ENCODE results near the gene INSR.
"Not testable (repeated sequence)": the region's sequence is repeated elsewhere in the genome, so short reads cannot be mapped to it uniquely, and the experiment has no call there.

INSR gene

DNA sequence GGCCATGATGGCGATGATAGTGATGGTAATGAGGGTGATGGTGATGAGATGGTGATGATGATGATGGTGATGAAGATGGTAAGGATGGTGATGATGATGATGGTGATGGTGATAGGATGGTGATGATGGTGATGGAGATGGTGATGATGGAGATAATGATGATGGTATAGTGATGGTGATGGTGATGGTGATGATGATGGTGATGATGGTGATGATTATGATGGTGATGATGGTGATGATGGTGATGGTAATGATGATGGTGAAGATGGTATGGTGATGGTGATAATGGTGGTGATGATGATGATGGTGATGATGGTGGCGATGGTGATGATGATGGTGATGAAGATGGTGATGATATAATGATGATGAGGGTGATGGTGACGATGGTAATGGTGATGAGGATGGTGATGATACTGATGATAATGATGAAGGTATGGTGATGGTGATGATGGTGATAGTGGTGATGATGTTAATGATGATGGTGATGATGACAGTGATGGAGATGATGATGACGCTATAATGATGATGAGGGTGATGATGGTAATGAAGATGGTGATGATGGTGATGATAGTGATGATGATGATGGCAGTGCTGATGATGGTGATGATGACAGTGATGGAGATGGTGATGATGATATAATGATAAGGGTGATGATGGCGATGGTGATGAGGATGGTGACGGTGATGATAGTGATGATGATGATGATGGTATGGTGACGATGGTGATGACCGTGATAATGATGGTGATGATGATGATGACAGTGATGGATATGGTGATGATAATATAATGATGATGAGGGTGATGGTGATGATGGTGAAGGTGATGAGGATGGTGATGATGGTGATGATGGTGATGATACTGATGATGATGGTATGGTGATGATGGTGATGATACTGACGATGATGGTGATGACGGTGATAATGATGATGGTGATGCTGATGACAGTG is 187.2 kb downstream of the INSR start:
- in situ Hi-C loops (cut with HindIII; ENCODE audit: low sequenced_read_pairs), result no loop called here

DNA sequence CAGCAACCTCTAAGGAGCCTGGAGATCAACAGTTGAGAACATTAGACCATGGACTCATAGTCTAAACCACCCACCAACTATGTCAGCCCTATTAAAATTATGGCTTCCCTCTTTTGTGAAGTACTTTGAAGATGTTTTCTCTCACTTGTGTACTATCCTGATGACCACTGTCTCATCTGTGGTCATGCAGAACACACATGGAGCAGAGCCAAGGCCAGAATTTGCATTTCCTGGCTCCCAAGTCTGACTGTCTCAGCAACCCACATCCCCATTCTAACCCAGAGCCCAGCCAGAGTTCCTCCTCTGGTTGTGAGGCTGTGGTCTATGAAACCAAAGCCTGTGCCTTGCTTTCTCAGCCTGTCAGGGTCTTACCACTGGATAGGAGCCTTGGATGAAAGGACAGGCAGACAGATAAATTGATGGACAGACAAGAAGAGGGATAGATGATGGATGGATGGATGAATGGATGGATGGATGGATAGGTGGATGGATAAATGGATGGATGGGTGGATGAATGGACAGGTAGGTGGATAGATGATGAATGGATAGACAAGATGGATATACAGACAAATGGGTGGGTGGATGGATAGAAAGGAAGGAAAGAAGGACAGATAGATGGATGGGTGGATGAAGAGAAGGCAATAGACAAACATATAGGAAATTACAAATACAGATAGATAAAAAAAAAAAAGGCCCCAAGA is 189.3 kb downstream of the INSR start:
- in situ Hi-C loops (cut with HindIII; ENCODE audit: low sequenced_read_pairs), result loop anchor here (5.0 kb wide), 1 partner anchor 42 kb away; no protein-coding TSS in a partner anchor

- in situ Hi-C loops (cut with HindIII; ENCODE audit: low sequenced_read_pairs), result loop anchor here (5.0 kb wide), 1 partner anchor 46 kb away; no protein-coding TSS in a partner anchor
Observed at GRCh38 chr19:7101498-7102253, 192.5 kb downstream of the INSR start.

DNA sequence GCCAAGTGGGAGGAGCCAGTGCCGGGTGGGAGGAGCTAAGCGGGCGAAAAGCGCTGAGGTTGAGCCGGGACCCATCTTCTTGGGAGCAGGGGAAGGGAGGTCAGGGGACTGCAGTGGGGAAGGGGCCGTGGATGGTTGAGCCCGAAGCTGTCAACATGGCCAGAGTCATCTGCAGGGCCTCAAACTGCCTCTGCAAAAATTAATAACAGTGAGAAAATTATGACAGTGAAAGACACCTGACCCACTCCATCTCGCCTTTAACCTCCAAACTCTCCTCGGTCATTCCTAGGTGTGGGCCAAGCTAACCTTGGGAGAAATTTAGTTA is 194.7 kb downstream of the INSR start:
- in situ Hi-C loops (cut with HindIII; ENCODE audit: low sequenced_read_pairs), result no loop called here

DNA sequence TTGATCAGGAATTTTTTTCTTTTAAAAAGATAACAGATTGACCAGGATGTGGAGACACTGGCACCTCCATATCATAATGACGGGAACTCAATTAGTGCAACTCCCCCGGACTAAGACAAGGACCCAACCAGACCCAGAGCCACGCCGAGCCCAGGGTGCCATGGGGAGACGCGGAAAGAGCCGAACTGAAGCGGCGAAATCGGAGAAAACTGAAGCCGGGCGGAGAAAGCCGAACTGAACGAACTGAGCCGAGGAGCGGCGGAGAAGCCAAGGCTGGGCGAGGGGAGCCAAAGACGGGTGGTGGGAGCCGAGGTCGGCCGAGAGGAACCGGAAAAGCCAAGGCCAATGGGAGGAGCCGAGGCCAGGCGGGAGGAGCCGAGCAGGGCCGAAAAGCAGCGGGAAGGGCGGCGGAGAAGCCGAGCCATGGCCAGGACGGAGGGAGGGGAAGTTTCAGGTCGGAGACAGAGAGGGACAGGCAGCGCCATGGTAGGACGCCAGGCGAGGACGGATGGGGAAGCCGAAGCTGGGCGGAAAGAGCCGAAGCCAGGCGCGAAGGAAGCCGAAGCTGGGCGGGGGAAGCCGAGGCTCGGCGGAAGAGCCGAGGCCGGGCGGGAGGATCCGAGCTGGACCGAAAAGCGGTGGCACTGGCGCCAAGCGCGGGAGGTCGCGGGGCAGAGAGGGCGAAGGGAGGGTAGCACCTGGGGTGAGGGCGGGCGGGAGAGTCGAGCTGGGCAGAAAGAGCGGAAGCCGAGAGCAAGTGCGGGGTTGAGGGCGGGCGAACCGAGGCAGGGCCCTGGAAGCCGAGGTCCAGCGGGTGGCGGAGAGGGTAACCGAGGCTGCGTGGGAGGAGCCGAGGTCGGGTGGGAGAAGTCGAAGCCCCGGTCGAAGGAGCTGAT is 195.3 kb downstream of the INSR start:
- in situ Hi-C loops (cut with HindIII; ENCODE audit: low sequenced_read_pairs), result no loop called here

GRCh38 chr19:7098096-7098495 is 196.1 kb downstream of the INSR start:
- in situ Hi-C loops (cut with HindIII; ENCODE audit: low sequenced_read_pairs), result no loop called here

- in situ Hi-C loops (cut with HindIII; ENCODE audit: low sequenced_read_pairs), result no loop called here
Observed at GRCh38 chr19:7088999-7089398, 205.2 kb downstream of the INSR start.

DNA sequence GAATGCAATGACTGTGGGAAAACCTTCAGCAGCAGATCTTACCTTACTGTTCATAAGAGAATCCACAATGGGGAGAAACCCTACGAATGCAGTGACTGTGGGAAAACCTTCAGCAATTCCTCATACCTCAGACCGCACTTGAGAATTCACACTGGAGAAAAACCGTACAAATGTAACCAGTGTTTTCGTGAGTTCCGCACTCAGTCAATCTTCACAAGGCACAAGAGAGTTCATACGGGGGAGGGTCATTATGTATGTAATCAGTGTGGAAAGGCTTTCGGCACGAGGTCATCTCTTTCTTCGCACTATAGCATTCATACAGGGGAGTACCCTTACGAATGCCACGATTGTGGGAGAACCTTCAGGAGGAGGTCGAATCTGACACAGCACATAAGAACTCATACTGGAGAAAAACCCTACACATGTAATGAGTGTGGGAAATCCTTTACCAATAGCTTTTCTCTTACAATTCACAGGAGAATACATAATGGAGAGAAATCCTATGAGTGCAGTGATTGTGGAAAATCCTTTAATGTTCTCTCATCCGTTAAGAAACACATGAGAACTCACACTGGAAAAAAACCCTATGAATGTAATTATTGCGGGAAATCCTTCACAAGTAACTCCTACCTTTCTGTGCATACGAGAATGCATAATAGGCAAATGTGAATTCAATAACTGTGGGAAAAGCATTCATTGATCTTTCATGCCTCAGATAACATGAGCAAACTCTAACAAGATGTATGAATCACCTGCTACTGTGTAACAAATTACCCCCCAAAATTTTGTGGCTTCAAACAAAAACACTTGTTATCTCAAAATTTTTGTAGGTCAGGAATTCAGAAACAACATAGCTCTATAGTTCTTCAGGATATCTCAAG is 210.9 kb downstream of the INSR start:
- in situ Hi-C loops (cut with HindIII; ENCODE audit: low sequenced_read_pairs), result no loop called here

DNA sequence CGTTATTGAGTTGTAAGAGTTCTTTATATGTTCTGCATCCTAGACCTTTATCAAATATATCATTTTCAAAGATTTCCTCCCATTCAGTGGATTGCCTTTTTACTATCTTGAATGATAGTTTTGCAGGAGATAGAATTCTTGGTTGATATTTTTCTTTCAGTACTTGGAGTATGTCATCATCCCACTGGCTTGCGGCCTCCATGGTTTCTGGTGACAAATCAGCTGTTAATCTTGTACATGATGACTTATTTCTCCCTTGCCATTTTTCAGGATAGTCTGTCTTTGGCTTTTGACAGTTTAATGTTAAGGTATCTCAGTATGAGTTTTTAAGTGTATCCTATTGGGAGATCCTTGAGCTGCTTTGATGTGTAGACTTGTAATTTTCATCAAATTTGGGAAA is 216.2 kb downstream of the INSR start:
- in situ Hi-C loops (cut with HindIII; ENCODE audit: low sequenced_read_pairs), result no loop called here

DNA sequence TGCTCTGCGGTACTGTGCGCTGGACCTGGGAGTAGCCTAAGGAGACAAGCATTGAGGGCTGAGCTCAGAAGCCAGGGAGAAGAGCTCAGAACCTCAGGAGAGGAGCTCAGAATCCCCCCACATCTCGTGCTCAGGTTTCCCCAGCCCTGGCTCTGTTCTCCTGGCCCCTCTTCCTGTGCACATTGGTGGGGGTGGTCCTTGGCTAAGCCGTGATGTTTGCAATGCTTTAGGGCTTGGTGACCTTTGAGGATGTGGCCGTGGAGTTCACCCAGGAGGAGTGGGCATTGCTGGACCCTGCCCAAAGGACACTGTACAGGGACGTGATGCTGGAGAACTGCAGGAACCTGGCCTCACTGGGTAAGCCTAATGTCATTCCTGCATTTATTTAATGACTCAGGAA is 218.1 kb downstream of the INSR start:
- in situ Hi-C loops (cut with HindIII; ENCODE audit: low sequenced_read_pairs), result no loop called here

DNA sequence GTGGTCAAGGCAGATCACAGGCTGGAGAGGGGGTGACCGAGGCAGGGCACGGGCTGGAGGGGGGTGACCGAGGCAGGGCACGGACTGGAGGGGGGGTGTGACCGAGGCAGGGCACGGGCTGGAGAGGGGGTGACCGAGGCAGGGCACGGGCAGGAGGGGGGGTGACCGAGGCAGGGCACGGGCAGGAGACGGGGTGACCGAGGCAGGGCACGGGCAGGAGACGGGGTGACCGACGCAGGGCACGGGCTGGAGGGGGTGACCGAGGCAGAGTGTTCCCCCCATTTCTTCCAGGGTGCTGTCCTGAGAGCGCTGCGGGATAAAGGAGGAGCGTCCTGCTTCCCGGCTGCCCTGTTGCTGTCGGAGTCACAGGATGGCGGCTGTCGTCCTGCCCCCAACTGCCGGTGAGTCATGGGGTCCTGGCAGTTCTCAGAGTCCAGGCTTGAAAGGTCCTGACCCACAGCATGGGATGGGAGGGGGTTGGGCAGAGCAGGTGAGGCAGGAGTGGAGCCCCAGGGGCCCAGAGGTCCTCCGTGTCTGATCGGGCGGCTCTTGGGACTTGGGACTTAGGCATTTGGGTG is 219.4 kb downstream of the INSR start:
- in situ Hi-C loops (cut with HindIII; ENCODE audit: low sequenced_read_pairs), result no loop called here

DNA sequence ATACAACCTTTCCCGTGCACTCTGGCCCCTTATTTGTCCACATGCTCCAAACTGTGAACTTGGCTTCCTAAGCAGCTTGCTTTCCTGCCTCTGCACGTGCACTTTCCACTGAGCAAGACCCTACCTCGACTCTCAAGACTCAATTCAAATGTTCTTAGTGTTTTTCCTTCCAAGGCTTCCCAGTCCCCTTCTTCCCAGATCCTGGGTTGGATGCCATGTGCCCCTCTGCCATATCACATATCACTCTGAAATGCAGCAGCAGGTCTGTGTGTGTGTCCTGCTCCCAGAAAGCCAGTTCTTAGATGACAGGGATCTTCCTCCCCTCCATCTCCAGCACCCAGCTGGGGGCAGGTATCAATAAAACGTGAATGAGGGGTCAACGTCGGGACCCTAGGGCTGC is 221.7 kb downstream of the INSR start:
- in situ Hi-C loops (cut with HindIII; ENCODE audit: low sequenced_read_pairs), result no loop called here

DNA sequence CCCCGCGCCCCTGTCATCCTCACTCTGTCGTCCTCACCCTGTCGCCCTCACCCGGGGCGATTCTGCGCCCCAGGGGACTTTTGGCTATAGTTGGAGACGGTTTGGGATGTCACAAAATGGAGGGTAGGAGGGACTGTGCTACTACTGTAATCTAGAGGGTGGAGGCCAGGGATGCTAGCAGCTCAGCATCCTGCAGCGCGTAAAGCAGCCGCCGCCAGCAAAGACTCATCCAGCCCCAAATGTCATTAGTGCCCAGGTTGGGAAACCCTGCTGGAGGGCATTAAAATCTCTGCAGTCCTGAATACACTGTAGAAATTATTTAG is 224.3 kb downstream of the INSR start:
- in situ Hi-C loops (cut with HindIII; ENCODE audit: low sequenced_read_pairs), result no loop called here

DNA sequence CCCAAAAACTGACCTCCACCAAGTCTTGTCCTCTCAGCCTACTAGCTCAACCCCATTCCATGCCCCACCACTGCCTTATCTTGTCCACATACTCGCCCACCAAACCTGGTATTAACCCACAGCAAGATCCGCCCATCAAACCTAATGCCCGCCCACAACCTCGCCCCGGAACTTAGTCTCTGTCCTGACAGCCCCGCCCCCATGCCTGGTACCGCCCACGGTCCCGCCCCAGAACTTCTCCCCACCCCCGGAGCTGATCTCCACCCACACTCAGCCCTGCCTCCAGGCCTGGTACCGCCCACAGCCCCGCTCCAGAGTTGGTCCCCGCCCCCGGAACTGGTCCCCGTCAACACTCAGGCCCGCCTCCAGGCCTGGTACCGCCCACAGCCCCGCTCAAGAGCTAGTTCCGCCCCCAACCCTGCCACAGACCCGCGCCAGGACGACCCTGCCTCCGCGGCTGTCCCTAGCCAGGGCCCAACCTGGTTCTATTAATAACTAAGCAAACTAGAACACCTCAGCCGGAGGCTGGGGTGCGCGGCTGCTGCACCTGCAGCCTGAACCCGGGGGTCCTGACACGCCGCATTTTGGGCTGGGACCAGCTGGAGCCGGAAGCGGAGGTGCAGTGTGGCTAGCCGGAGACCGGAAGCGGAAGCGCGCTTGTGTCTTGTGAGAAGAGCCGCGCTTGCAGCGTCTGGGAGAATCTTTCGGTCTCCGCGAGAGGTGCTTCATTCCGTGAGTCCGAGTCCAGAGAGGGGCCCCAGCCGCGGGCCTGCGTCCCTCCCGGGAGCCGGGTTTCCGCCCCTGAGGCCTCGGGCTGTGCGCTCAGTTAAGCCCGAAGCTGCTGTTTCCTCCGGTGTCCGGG is 224.9 kb downstream of the INSR start, which contains the start of gene ZNF557:
TSS of gene ZNF557 (plus strand) at position 662 of the 862 bp plus-strand sequence. CDS start 5,372 bp downstream, outside the sequence.
- in situ Hi-C loops (cut with HindIII; ENCODE audit: low sequenced_read_pairs), result no loop called here

GRCh38 chr19:7068599-7068998 is 225.6 kb downstream of the INSR start:
- in situ Hi-C loops (cut with HindIII; ENCODE audit: low sequenced_read_pairs), result no loop called here

- in situ Hi-C loops (cut with HindIII; ENCODE audit: low sequenced_read_pairs), result no loop called here
Observed at GRCh38 chr19:7067716-7068115, 226.5 kb downstream of the INSR start.

DNA sequence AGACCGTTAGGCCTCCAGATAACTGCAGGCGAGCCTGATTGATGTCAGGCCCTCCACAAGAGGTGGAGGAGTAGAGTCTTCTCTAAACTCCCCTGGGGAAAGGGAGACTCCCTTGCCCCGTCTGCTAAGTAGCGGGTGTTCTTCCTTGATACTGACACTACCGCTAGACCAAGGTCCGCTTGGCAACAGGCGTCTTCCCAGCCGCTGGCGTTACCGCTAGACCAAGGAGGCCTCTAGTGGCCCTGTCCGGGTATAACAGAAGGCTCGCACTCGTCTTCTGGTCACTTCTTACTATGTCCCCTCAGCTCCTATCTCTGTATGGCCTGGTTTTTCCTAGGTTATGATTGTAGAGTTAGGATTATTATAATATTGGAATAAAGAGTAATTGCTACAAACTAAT is 227.1 kb downstream of the INSR start:
- in situ Hi-C loops (cut with HindIII; ENCODE audit: low sequenced_read_pairs), result not testable (repeated sequence)

DNA sequence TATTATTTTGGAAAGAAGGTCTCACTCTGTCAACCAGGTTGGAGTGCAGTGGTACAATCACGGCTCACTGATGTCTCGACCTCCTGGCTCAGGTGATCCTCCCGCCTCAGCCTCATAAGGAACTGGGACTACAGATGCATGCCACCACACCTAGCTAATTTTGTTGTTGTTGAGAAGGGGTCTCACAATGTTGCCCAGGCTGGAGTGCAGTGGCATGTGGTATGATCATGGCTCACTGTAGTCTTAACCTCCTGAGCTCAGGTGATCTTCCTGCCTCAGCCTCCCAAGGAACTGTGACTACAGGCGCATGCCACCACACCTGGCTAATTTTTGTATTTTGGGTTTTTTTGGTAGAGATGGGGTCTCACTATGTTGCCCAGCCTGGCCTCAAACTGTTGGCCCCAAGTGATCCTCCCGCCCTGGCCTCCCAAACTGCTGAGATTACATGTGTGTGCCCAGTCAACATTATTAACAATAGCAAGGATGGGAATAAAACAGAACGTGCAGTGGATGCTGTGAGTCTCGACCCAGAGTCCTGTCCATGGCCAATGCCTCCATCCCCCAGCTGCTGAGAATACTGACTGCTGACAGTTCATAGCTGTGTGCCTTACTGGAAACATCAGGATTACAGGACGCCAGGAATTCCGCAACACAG is 230.3 kb downstream of the INSR start:
- in situ Hi-C loops (cut with HindIII; ENCODE audit: low sequenced_read_pairs), result no loop called here

Data from endothelial cell of hepatic sinusoid (primary cell).